Measurements from ENCODE around the gene KNDC1.

Gene KNDC1

GRCh38 chr10:133131734-133132472 lies 28.1 kb upstream of the KNDC1 start:
- Histone ChIP-seq H2BK15ac (ENCODE audit: low read length) (no peak overlapping the region), H3K4me1 (ENCODE audit: control insufficient read depth in 2 of 2, insufficient read depth in 1 of 2, low read depth in 1 of 2, low read length in 2 of 2) (peaks cover 0 to 5% of the 10 kb centered on the region in 2 donors), H2AFZ (ENCODE audit: low read length) (no peak overlapping the region), H3K4me2 (ENCODE audit: insufficient read depth, low read length, poor library complexity, severe bottlenecking) (no peak overlapping the region), H3K79me1 (ENCODE audit: low read depth, low read length) (no peaks in the 10 kb centered on the region), H3K36me3 (replicated peaks in 1 of 2; ENCODE audit: control insufficient read depth in 2 of 2, insufficient read depth in 2 of 2, low read length in 2 of 2) (no peaks in the 10 kb centered on the region), H3K14ac (ENCODE audit: low read length) (peak overlapping the region; percentile 75), H2BK12ac (ENCODE audit: low read length) (peak overlapping the region; percentile 46), H3K4ac (ENCODE audit: low read length) (peak overlapping the region; percentile 53), H4K91ac (ENCODE audit: low read depth, low read length, poor library complexity) (peak overlapping the region; percentile 94), H3K23ac (ENCODE audit: low read depth, low read length, poor library complexity) (peak overlapping the region; percentile 96), H2AK5ac (ENCODE audit: low read depth, low read length) (peak overlapping the region; percentile 92), H3K18ac (ENCODE audit: low read length) (peak overlapping the region; percentile 7), H3K4me3 (ENCODE audit: low read length in 2 of 2) (peak overlapping the region in 1 of 2 donors; percentile 43), H3K27ac (replicated peaks; ENCODE audit: low read length) (no peak overlapping the region), H4K8ac (ENCODE audit: low read depth, low read length) (peak overlapping the region; percentile 48), H3K9ac (ENCODE audit: low read depth, low read length, poor library complexity) (peak overlapping the region; percentile 84), H3K27me3 (ENCODE audit: control insufficient read depth in 3 of 3, insufficient read depth in 3 of 3, low read depth in 1 of 3, low read length in 3 of 3) (peaks cover 0 to 6% (median 0%) of the 10 kb centered on the region in 3 experiments), H2BK120ac (ENCODE audit: low read depth, low read length) (no peak overlapping the region), H3K9me3 (replicated peaks in 1 of 2; ENCODE audit: control insufficient read depth in 2 of 2, insufficient read depth in 1 of 2, low read depth in 1 of 2, low read length in 2 of 2) (peaks cover 0 to 6% of the 10 kb centered on the region in 2 donors), H2BK5ac (ENCODE audit: low read length) (no peak overlapping the region)
- no peak for DNase-seq (ENCODE audit: low spot score)
- WGBS, 2 donors (ENCODE audit: extremely low coverage in 2 of 2, insufficient read length in 2 of 2, insufficient replicate concordance in 1 of 2), result no CpG with 5 or more reads among the region's 41 CpGs

GRCh38 chr10:133132473-133133291 lies 27.3 kb upstream of the KNDC1 start:
- H4K91ac ChIP-seq (ENCODE audit: low read depth, low read length, poor library complexity), result peak overlapping the region; percentile 72
- no peaks in the 10 kb centered on the region for H3K36me3 ChIP-seq (replicated peaks in 1 of 2; ENCODE audit: control insufficient read depth in 2 of 2, insufficient read depth in 2 of 2, low read length in 2 of 2)
- H3K9ac ChIP-seq (ENCODE audit: low read depth, low read length, poor library complexity), result peak overlapping the region; percentile 44
- H4K8ac ChIP-seq (ENCODE audit: low read depth, low read length), result no peak overlapping the region
- H3K79me1 ChIP-seq (ENCODE audit: low read depth, low read length), result no peaks in the 10 kb centered on the region
- H2BK5ac ChIP-seq (ENCODE audit: low read length), result no peak overlapping the region
- peak overlapping the region; percentile 96 for H3K23ac ChIP-seq (ENCODE audit: low read depth, low read length, poor library complexity)
- H2AFZ ChIP-seq (ENCODE audit: low read length), result no peak overlapping the region
- no CpG with 5 or more reads among the region's 26 CpGs for WGBS, 2 donors (ENCODE audit: extremely low coverage in 2 of 2, insufficient read length in 2 of 2, insufficient replicate concordance in 1 of 2)
- peaks cover 0 to 6% of the 10 kb centered on the region in 2 donors for H3K9me3 ChIP-seq (replicated peaks in 1 of 2; ENCODE audit: control insufficient read depth in 2 of 2, insufficient read depth in 1 of 2, low read depth in 1 of 2, low read length in 2 of 2)
- peak overlapping the region; percentile 22 for H2BK12ac ChIP-seq (ENCODE audit: low read length)
- DNase-seq (ENCODE audit: low spot score), result no peak
- no peak overlapping the region for H2BK15ac ChIP-seq (ENCODE audit: low read length)
- peaks cover 0 to 6% (median 0%) of the 10 kb centered on the region in 3 experiments for H3K27me3 ChIP-seq (ENCODE audit: control insufficient read depth in 3 of 3, insufficient read depth in 3 of 3, low read depth in 1 of 3, low read length in 3 of 3)
- H2AK5ac ChIP-seq (ENCODE audit: low read depth, low read length), result peak overlapping the region; percentile 92
- no peak overlapping the region for H3K4me2 ChIP-seq (ENCODE audit: insufficient read depth, low read length, poor library complexity, severe bottlenecking)
- H3K27ac ChIP-seq (replicated peaks; ENCODE audit: low read length), result no peak overlapping the region
- no peak overlapping the region for H3K4me3 ChIP-seq (ENCODE audit: low read length in 2 of 2)
- peak overlapping the region; percentile 23 for H3K4ac ChIP-seq (ENCODE audit: low read length)
- no peak overlapping the region for H2BK120ac ChIP-seq (ENCODE audit: low read depth, low read length)
- peak overlapping the region; percentile 48 for H3K18ac ChIP-seq (ENCODE audit: low read length)
- H3K14ac ChIP-seq (ENCODE audit: low read length), result peak overlapping the region; percentile 89
- H3K4me1 ChIP-seq (ENCODE audit: control insufficient read depth in 2 of 2, insufficient read depth in 1 of 2, low read depth in 1 of 2, low read length in 2 of 2), result peaks cover 0 to 5% of the 10 kb centered on the region in 2 donors

- no peak overlapping the region for H2AK5ac ChIP-seq (ENCODE audit: low read depth, low read length)
- no CpG with 5 or more reads among the region's 20 CpGs for WGBS, 2 donors (ENCODE audit: extremely low coverage in 2 of 2, insufficient read length in 2 of 2, insufficient replicate concordance in 1 of 2)
- peak overlapping the region; percentile 48 for H3K18ac ChIP-seq (ENCODE audit: low read length)
- H3K79me1 ChIP-seq (ENCODE audit: low read depth, low read length), result no peaks in the 10 kb centered on the region
- no peak overlapping the region for H2BK120ac ChIP-seq (ENCODE audit: low read depth, low read length)
- no peak overlapping the region for H3K27ac ChIP-seq (replicated peaks; ENCODE audit: low read length)
- peak overlapping the region; percentile 43 for H4K8ac ChIP-seq (ENCODE audit: low read depth, low read length)
- H3K36me3 ChIP-seq (replicated peaks in 1 of 2; ENCODE audit: control insufficient read depth in 2 of 2, insufficient read depth in 2 of 2, low read length in 2 of 2), result no peaks in the 10 kb centered on the region
- H3K4me2 ChIP-seq (ENCODE audit: insufficient read depth, low read length, poor library complexity, severe bottlenecking), result no peak overlapping the region
- no peak overlapping the region for H3K4me3 ChIP-seq (ENCODE audit: low read length in 2 of 2)
- H3K27me3 ChIP-seq (ENCODE audit: control insufficient read depth in 3 of 3, insufficient read depth in 3 of 3, low read depth in 1 of 3, low read length in 3 of 3), result peaks cover 0 to 6% (median 0%) of the 10 kb centered on the region in 3 experiments
- H2BK15ac ChIP-seq (ENCODE audit: low read length), result no peak overlapping the region
- H3K14ac ChIP-seq (ENCODE audit: low read length), result peak overlapping the region; percentile 71
- peaks cover 0 to 5% of the 10 kb centered on the region in 2 donors for H3K4me1 ChIP-seq (ENCODE audit: control insufficient read depth in 2 of 2, insufficient read depth in 1 of 2, low read depth in 1 of 2, low read length in 2 of 2)
- no peak overlapping the region for H2BK5ac ChIP-seq (ENCODE audit: low read length)
- H3K4ac ChIP-seq (ENCODE audit: low read length), result no peak overlapping the region
- peak overlapping the region; percentile 73 for H3K23ac ChIP-seq (ENCODE audit: low read depth, low read length, poor library complexity)
- no peak overlapping the region for H2AFZ ChIP-seq (ENCODE audit: low read length)
- peaks cover 0 to 2% of the 10 kb centered on the region in 2 donors for H3K9me3 ChIP-seq (replicated peaks in 1 of 2; ENCODE audit: control insufficient read depth in 2 of 2, insufficient read depth in 1 of 2, low read depth in 1 of 2, low read length in 2 of 2)
- no peak for DNase-seq (ENCODE audit: low spot score)
- peak overlapping the region; percentile 84 for H2BK12ac ChIP-seq (ENCODE audit: low read length)
- no peak overlapping the region for H4K91ac ChIP-seq (ENCODE audit: low read depth, low read length, poor library complexity)
- H3K9ac ChIP-seq (ENCODE audit: low read depth, low read length, poor library complexity), result no peak overlapping the region
These were observed 26.4 kb upstream of the KNDC1 start for GRCh38 chr10:133133471-133134231.

Data from neuronal stem cell (in vitro differentiated cells).